Activated CD4-positive, alpha-beta T cell treated with anti-CD3 and anti-CD28 coated beads for 36 hours (primary cell): ENCODE measurements around the gene TXNRD1. TPM values are rescaled to one million over a fixed set of nuclear protein-coding genes. Genes with fewer than 3 reads are reported as not detected.
"Not testable (repeated sequence)": the region's sequence is repeated elsewhere in the genome, so short reads cannot be mapped to it uniquely, and the experiment has no call there.

Experiments
- ATAC-seq: fragments of 200-7000 bp; cut with Tn5 transposase; one replicate; pipeline ENCODE4 v1.10.0; 2021; ENCODE audit warnings: mild to moderate bottlenecking, moderate library complexity
- CTCF ChIA-PET: fragments of 350-600 bp; sonication (Branson Sonifier 250); formaldehyde crosslinking; loops from one replicate; lab custom pipeline; 2021; ENCODE audit warnings: antibody characterized with exemption; lab: Charles Lee
- POLR2A ChIA-PET: fragments of 350-600 bp; sonication (Branson Sonifier 250); formaldehyde crosslinking; loops from one replicate; lab custom pipeline; 2021; ENCODE audit warnings: antibody characterized with exemption, inconsistent platforms; lab: Charles Lee
- DNase-seq: peaks from one replicate; pipeline ENCODE4 v3.0.0-alpha.2; 2020
- H3K27ac Mint-ChIP-seq: one replicate; pipeline ENCODE4 v1.8.0; 2021; ENCODE audit warnings: mixed read lengths
- H3K27me3 Mint-ChIP-seq: one replicate; pipeline ENCODE4 v1.8.0; 2021; ENCODE audit warnings: mixed read lengths
- H3K36me3 Mint-ChIP-seq: one replicate; pipeline ENCODE4 v1.8.0; 2021; ENCODE audit warnings: low read depth, mixed read lengths
- H3K4me1 Mint-ChIP-seq: one replicate; pipeline ENCODE4 v1.8.0; 2021; ENCODE audit warnings: mixed read lengths
- H3K4me3 Mint-ChIP-seq: one replicate; pipeline ENCODE4 v1.8.0; 2021; ENCODE audit warnings: mild to moderate bottlenecking, moderate library complexity, mixed read lengths
- H3K9me3 Mint-ChIP-seq: one replicate; pipeline ENCODE4 v1.8.0; 2021; ENCODE audit warnings: low read depth, mixed read lengths
- intact Hi-C, 2 experiments: fragments of 100-400 bp; cut with DNase I in 1 of 2; cut with micrococcal nuclease in 1 of 2; formaldehyde crosslinking; loops; one replicate each; pipeline versions ENCODE4 v1.14.2 to v1.15.1; 2022 to 2024; cut with DNase I, micrococcal nuclease
- total RNA-seq, 2 experiments: library from RNA; stranded (reverse); gene quantifications; one replicate each; pipeline ENCODE4 v1.2.3, GENCODE V29; 2021

The TXNRD1 gene
- total RNA-seq = 10 to 100 TPM; 66.7 to 88.0 TPM

DNA sequence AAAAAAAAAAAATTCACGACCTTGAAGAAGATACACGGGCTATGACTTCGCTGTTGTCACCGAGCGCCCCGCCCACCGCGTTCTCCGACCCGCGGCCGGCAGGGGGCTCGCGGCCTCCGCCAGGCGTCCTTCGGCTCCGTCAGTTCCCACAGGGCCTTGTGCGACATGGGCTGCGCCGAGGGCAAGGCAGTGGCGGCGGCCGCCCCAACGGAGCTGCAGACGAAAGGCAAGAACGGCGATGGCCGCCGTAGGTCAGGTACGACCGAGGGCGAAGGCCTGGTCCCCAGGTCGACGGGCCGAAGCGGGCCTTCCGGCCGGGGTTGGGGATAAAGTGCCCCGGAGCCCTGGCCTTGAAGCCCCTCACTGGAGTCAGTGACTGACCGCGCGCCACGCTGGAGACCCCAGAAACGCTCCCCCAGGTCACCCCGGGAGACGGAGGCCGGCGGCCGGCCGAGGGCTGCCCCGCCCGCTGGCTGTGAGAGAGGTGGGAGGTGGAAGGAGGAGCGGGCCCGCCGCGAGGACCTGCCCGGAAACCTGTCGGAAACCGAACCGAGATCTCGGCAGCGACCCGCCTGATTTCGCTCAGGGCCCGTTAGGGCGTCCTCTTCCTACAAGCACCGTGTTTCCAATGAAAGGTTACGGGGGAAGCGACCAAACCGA lies at the start of gene TXNRD1:
TXNRD1 (plus strand) TSS at position 142 of the 660 bp plus-strand sequence; CDS start at position 166, 24 bp downstream.
- ChIA-PET POLR2A (interaction anchor here (0.7 kb wide), 1 partner anchor 76 kb away, joined by 3 read pairs; no protein-coding TSS in a partner anchor), CTCF (interaction anchor here (0.6 to 4.2 kb wide), 6 partner anchors 9 to 505 kb away, joined by 3 to 32 read pairs (median 4); no protein-coding TSS in a partner anchor)
- H3K4me1 Mint-ChIP-seq = peaks cover 45% of the 10 kb centered on the region
- DNase-seq (peak; percentile 92), ATAC-seq (peak; percentile 79)
- peak within 1 kb of the TSS; percentile 80 for H3K27ac Mint-ChIP-seq
- intact Hi-C loops = loop anchor here (1.0 to 5.0 kb wide), 9 partner anchors 73 to 892 kb away; partner anchors contain the start of genes NFYB (in 2 of the 2), WASHC4 (in 2 of the 2) and EID3 (in 1 of the 2)
- no peaks in the 10 kb centered on the region for H3K36me3 Mint-ChIP-seq
- no peaks in the 10 kb centered on the region for H3K9me3 Mint-ChIP-seq
- H3K4me3 Mint-ChIP-seq = peak within 1 kb of the TSS; percentile 71
- peaks cover 2% of the 10 kb centered on the region for H3K27me3 Mint-ChIP-seq

GRCh38 chr12:104165801-104166200 lies 49.8 kb upstream of the TXNRD1 start:
- peaks cover 2% of the 10 kb centered on the region for H3K4me1 Mint-ChIP-seq

GRCh38 chr12:104166465-104166864 lies 49.1 kb upstream of the TXNRD1 start:
- DNase-seq (no peak), ATAC-seq (no peak)
- H3K4me3 Mint-ChIP-seq = no peak overlapping the region
- intact Hi-C loops = no loop called here
- H3K4me1 Mint-ChIP-seq = peaks cover 2% of the 10 kb centered on the region
- H3K27ac Mint-ChIP-seq = no peak overlapping the region
- H3K27me3 Mint-ChIP-seq = no peaks in the 10 kb centered on the region
- H3K9me3 Mint-ChIP-seq = no peaks in the 10 kb centered on the region
- CTCF ChIA-PET = interaction anchor here (0.6 to 0.9 kb wide), 2 partner anchors 98 to 125 kb away, joined by 3 read pairs; no protein-coding TSS in a partner anchor
- POLR2A ChIA-PET = no interaction called here
- no peaks in the 10 kb centered on the region for H3K36me3 Mint-ChIP-seq

More at GRCh38 chr12:104165801-104166200, 49.8 kb upstream of the TXNRD1 start:
- ATAC-seq (no peak), DNase-seq (no peak)
- no peak overlapping the region for H3K4me3 Mint-ChIP-seq
- ChIA-PET POLR2A (no interaction called here), CTCF (interaction anchor here (0.6 to 1.3 kb wide), 4 partner anchors 22 to 444 kb away, joined by 3 to 5 read pairs (median 3); no protein-coding TSS in a partner anchor)
- H3K9me3 Mint-ChIP-seq = no peaks in the 10 kb centered on the region
- H3K27me3 Mint-ChIP-seq = no peaks in the 10 kb centered on the region
- H3K27ac Mint-ChIP-seq = no peak overlapping the region
- no peaks in the 10 kb centered on the region for H3K36me3 Mint-ChIP-seq
- intact Hi-C loops = no loop called here

- H3K9me3 Mint-ChIP-seq = no peaks in the 10 kb centered on the region
- intact Hi-C loops = no loop called here
- H3K27me3 Mint-ChIP-seq = no peaks in the 10 kb centered on the region
- CTCF ChIA-PET = interaction anchor here (1.0 to 1.4 kb wide), 2 partner anchors 121 to 191 kb away, joined by 3 to 5 read pairs; no protein-coding TSS in a partner anchor
- H3K4me3 Mint-ChIP-seq = no peak overlapping the region
- H3K36me3 Mint-ChIP-seq = no peaks in the 10 kb centered on the region
- H3K4me1 Mint-ChIP-seq = peaks cover 2% of the 10 kb centered on the region
- POLR2A ChIA-PET = no interaction called here
- H3K27ac Mint-ChIP-seq = no peak overlapping the region
- no peak for DNase-seq
- no peak for ATAC-seq
Observed at GRCh38 chr12:104167519-104168458, 47.8 kb upstream of the TXNRD1 start.

GRCh38 chr12:104168596-104168995 lies 47.0 kb upstream of the TXNRD1 start:
- CTCF ChIA-PET = interaction anchor here (1.0 to 1.4 kb wide), 2 partner anchors 122 to 190 kb away, joined by 3 to 5 read pairs; no protein-coding TSS in a partner anchor
- POLR2A ChIA-PET = no interaction called here

DNA sequence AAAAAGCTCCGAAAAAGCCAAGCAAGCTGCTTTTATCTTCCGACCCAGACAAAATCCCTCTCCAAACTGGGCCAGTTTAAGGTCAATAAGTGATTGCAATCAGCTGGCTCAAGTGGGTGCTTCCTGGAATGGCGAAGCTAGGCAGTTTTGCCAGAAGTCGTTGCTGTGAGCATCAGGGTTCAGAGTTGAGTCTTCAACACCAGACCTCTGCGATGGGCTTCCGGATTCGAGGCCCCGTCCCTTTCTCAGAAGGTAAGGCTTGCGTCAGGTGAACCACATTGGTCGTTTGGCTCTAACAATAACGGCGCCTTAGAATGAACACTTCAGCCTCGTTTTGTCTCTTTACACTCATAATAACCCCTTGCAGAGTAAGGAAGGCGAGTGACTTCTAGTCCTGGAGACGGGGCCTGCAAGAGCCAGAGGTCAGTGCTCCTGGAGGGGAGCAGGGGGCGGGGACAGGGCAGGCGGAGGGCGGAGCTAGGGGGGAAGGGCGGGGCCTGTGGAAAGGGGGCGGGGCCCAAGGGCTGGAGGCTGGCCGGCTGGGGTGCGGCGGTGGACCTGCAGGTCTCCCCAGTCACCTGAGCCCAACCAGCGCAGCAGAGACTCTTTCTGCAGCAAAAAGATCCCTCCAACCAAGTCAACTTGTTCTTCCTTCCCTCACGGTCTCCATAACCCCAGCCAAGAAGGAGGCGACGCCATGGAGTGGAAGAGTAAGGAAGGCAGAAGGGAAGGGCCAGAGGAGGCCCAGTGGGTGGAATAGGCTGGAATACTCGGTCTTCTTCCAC lies 43.6 kb upstream of the TXNRD1 start:
- H3K4me1 Mint-ChIP-seq = no peaks in the 10 kb centered on the region
- ATAC-seq = no peak

More at GRCh38 chr12:104168596-104168995, 47.0 kb upstream of the TXNRD1 start:
- Mint-ChIP-seq H3K4me1 (no peaks in the 10 kb centered on the region), H3K36me3 (no peaks in the 10 kb centered on the region), H3K27me3 (no peaks in the 10 kb centered on the region), H3K9me3 (no peaks in the 10 kb centered on the region), H3K4me3 (no peak overlapping the region), H3K27ac (no peak overlapping the region)
- ATAC-seq (no peak), DNase-seq (no peak)
- intact Hi-C loops = no loop called here

GRCh38 chr12:104172570-104172947 lies 43.0 kb upstream of the TXNRD1 start:
- ChIA-PET POLR2A (no interaction called here), CTCF (interaction anchor here (0.6 kb wide), 1 partner anchor 22 kb away, joined by 3 read pairs; no protein-coding TSS in a partner anchor)
- intact Hi-C loops = no loop called here
- no peak overlapping the region for H3K4me3 Mint-ChIP-seq
- no peaks in the 10 kb centered on the region for H3K9me3 Mint-ChIP-seq
- ATAC-seq (no peak), DNase-seq (no peak)
- no peaks in the 10 kb centered on the region for H3K27me3 Mint-ChIP-seq
- no peaks in the 10 kb centered on the region for H3K36me3 Mint-ChIP-seq
- peaks cover under 1% of the 10 kb centered on the region for H3K4me1 Mint-ChIP-seq
- no peak overlapping the region for H3K27ac Mint-ChIP-seq

More for the DNA sequence above, 43.6 kb upstream of the TXNRD1 start:
- Mint-ChIP-seq H3K4me3 (no peak overlapping the region), H3K9me3 (no peaks in the 10 kb centered on the region), H3K27me3 (no peaks in the 10 kb centered on the region), H3K27ac (no peak overlapping the region), H3K36me3 (no peaks in the 10 kb centered on the region)
- ChIA-PET CTCF (no interaction called here), POLR2A (no interaction called here)
- DNase-seq = no peak
- intact Hi-C loops = no loop called here

DNA sequence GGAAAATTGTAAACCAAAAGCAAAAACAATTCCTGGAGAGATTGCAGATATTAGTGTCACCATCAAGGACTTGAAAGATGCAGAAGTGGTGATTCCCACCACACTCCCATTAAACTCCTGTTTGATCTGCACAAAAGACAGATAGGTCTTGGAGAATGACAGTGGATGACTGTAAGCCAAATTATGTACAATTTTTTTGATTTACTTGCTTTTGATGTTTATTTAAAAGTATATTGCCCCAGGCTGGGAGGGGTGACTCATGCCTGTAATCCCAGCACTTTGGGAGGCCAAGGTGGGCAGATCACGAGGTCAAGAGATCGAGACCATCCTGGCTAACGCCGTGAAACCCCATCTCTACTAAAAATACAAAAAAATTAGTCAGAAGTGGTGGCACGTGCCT lies 41.8 kb upstream of the TXNRD1 start:
- intact Hi-C loops, DNase-seq, H3K27me3 Mint-ChIP-seq, ATAC-seq, POLR2A ChIA-PET, H3K9me3 Mint-ChIP-seq, H3K36me3 Mint-ChIP-seq, H3K4me3 Mint-ChIP-seq, H3K4me1 Mint-ChIP-seq, H3K27ac Mint-ChIP-seq: not testable (repeated sequence)
- CTCF ChIA-PET = interaction anchor here (0.6 kb wide), 1 partner anchor 64 kb away, joined by 3 read pairs; no protein-coding TSS in a partner anchor

GRCh38 chr12:104175726-104176247 lies 39.8 kb upstream of the TXNRD1 start:
- no peak overlapping the region for H3K27ac Mint-ChIP-seq
- H3K27me3 Mint-ChIP-seq = no peaks in the 10 kb centered on the region
- H3K36me3 Mint-ChIP-seq = no peaks in the 10 kb centered on the region
- ATAC-seq = no peak
- ChIA-PET CTCF (interaction anchor here (0.6 kb wide), 1 partner anchor 887 kb away, joined by 3 read pairs; no protein-coding TSS in a partner anchor), POLR2A (no interaction called here)
- no peak for DNase-seq
- no peaks in the 10 kb centered on the region for H3K9me3 Mint-ChIP-seq
- intact Hi-C loops = loop anchor here in 1 of 2 experiments (2.0 kb wide), 1 partner anchor 21 kb away; no protein-coding TSS in a partner anchor
- H3K4me1 Mint-ChIP-seq = peaks cover 5% of the 10 kb centered on the region
- no peak overlapping the region for H3K4me3 Mint-ChIP-seq

- H3K27ac Mint-ChIP-seq = no peak overlapping the region
Observed at GRCh38 chr12:104177336-104177662, 38.3 kb upstream of the TXNRD1 start.

More at GRCh38 chr12:104177336-104177662, 38.3 kb upstream of the TXNRD1 start:
- POLR2A ChIA-PET = no interaction called here
- DNase-seq = no peak
- no peaks in the 10 kb centered on the region for H3K36me3 Mint-ChIP-seq
- H3K27me3 Mint-ChIP-seq = no peaks in the 10 kb centered on the region
- H3K9me3 Mint-ChIP-seq = no peaks in the 10 kb centered on the region
- intact Hi-C loops = loop anchor here in 1 of 2 experiments (2.0 kb wide), 1 partner anchor 20 kb away; no protein-coding TSS in a partner anchor
- CTCF ChIA-PET = no interaction called here
- peaks cover 5% of the 10 kb centered on the region for H3K4me1 Mint-ChIP-seq
- ATAC-seq = no peak
- no peak overlapping the region for H3K4me3 Mint-ChIP-seq
